Erythroblast (primary cell): ENCODE results near the gene HUNK.

Experiments used
- GATA1 ChIP-seq: IDR thresholded peaks from 2 replicates; pipeline ENCODE4 v1.6.1; 2011; ENCODE audit warnings: low read depth, mild to moderate bottlenecking, control low read depth, low read length, moderate library complexity
- POLR2A ChIP-seq: IDR thresholded peaks from 2 replicates; pipeline ENCODE4 v1.6.1; 2011; ENCODE audit warnings: mild to moderate bottlenecking, low read length

DNA sequence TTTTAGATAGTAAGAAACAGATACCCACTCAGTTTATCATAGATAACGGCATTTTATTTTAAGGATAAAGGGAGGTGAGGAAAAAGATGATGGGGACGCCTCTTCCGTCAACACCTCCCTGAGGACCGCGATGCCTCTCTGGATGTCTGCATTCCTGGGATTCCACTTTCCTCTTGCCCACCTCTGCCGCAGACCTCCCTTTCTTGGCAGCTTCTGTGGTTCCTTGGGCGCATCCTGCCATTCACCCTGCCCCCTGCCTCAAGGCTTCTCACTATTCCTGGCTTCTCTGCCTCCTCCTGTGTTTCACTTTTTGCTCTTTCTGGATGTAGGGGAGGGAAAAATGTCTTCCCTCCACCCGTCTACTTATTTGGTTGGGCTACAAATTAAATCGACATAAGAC, 19.9 kb downstream of the HUNK start:
- TF ChIP-seq POLR2A (no peak), GATA1 (no peak)
